Smooth muscle cell (in vitro differentiated cells): Measurements from ENCODE around the gene TMEM178A. TPM values are rescaled to one million over a fixed set of nuclear protein-coding genes. Genes with fewer than 3 reads are reported as not detected.

Experiments
- DNase-seq: peaks from one replicate; lab custom pipeline; 2025; ENCODE audit not compliant: unreplicated experiment; lab: John Stamatoyannopoulos, UW
- H2AFZ ChIP-seq: fragments of 200-600 bp; sonication (generic); 2 replicates; pipeline ENCODE4 v1.6.0; 2016; ENCODE audit warnings: antibody characterized with exemption, low read depth, mild to moderate bottlenecking
- H3F3A ChIP-seq: fragments of 200-600 bp; sonication (generic); 2 replicates; pipeline ENCODE4 v1.6.0; 2017; ENCODE audit warnings: antibody characterized with exemption, low read depth
- H3K27ac ChIP-seq: fragments of 200-600 bp; sonication (generic); 2 replicates; pipeline ENCODE4 v1.5.1; 2016; ENCODE audit warnings: low read depth, mild to moderate bottlenecking
- H3K27me3 ChIP-seq: fragments of 200-600 bp; sonication (generic); 2 replicates; pipeline ENCODE4 v1.6.1; 2016; ENCODE audit warnings: low read depth, mild to moderate bottlenecking
- H3K36me3 ChIP-seq: fragments of 200-600 bp; sonication (generic); 2 replicates; pipeline ENCODE4 v1.5.1; 2016; ENCODE audit warnings: low read depth
- H3K4me1 ChIP-seq: fragments of 200-600 bp; sonication (generic); 2 replicates; pipeline ENCODE4 v1.5.1; 2016; ENCODE audit warnings: low read depth
- H3K4me2 ChIP-seq: fragments of 200-600 bp; sonication (generic); 2 replicates; pipeline ENCODE4 v1.6.0; 2016; ENCODE audit warnings: mild to moderate bottlenecking
- H3K4me3 ChIP-seq: fragments of 200-600 bp; sonication (generic); 2 replicates; pipeline ENCODE4 v1.5.1; 2016; ENCODE audit warnings: mild to moderate bottlenecking
- H3K79me2 ChIP-seq: fragments of 200-600 bp; sonication (generic); 2 replicates; pipeline ENCODE4 v1.6.0; 2016; ENCODE audit warnings: low read depth, mild to moderate bottlenecking
- H3K9ac ChIP-seq: fragments of 200-600 bp; sonication (generic); 2 replicates; pipeline ENCODE4 v1.6.0; 2016; ENCODE audit warnings: low read depth
- H3K9me3 ChIP-seq: fragments of 200-600 bp; sonication (generic); replicated peaks from 2 replicates; pipeline ENCODE4 v1.5.1; 2016; ENCODE audit warnings: low read depth
- H4K20me1 ChIP-seq: fragments of 200-600 bp; sonication (generic); 2 replicates; pipeline ENCODE4 v1.6.0; 2016; ENCODE audit warnings: low read depth
- CTCF ChIP-seq: fragments of 200-600 bp; sonication (generic); IDR thresholded peaks from 2 replicates; pipeline ENCODE4 v1.5.1; 2017; ENCODE audit warnings: borderline replicate concordance, mild to moderate bottlenecking, antibody characterized with exemption; ENCODE audit not compliant: insufficient read depth, poor library complexity, severe bottlenecking
- WGBS: methylation state at CpG from one replicate; pipeline ENCODE4 v1.1.7; 2016; ENCODE audit warnings: low lambda C conversion rate; 5-methylcytosine and 5-hydroxymethylcytosine counted together
- polyA plus RNA-seq: library from polyadenylated mRNA; unstranded; fragments of >200 nt; fragmentation: Nextera tagmentation; extraction: Ambion mirVana; gene quantifications from 2 replicates; pipeline ENCODE4 v1.2.1, GENCODE V29; 2016
- total RNA-seq: library from RNA; depleted of rRNA; stranded (reverse); fragments of >200 nt; gene quantifications from 2 replicates; pipeline ENCODE4 v1.2.3, GENCODE V29; 2014

TMEM178A gene
- total and polyA plus RNA-seq, 2 experiments from 2014 or later = 14.6 to 22.2 TPM

GRCh38 chr2:39720970-39721369, 55.3 kb downstream of the TMEM178A start:
- H3F3A ChIP-seq = no peaks in the 10 kb centered on the region
- H3K4me2 ChIP-seq = no peak overlapping the region
- H3K36me3 ChIP-seq = no peaks in the 10 kb centered on the region
- no peaks in the 10 kb centered on the region for H3K9me3 ChIP-seq
- H3K27ac ChIP-seq = no peak overlapping the region
- no peak overlapping the region for H3K9ac ChIP-seq
- no peaks in the 10 kb centered on the region for H4K20me1 ChIP-seq
- no peak overlapping the region for H3K4me3 ChIP-seq
- no peak overlapping the region for H2AFZ ChIP-seq
- H3K4me1 ChIP-seq = peaks cover 10% of the 10 kb centered on the region
- WGBS = 91% methylated on average over 2 of the region's 2 CpGs
- H3K79me2 ChIP-seq = no peaks in the 10 kb centered on the region
- no peaks in the 10 kb centered on the region for H3K27me3 ChIP-seq
- DNase-seq = no peak
- TF ChIP-seq CTCF = no peak

- Histone ChIP-seq H3K4me2 (peak overlapping the region; percentile 74), H3K4me1 (peaks cover 10% of the 10 kb centered on the region), H3K27ac (peak overlapping the region; percentile 60), H3K9me3 (no peaks in the 10 kb centered on the region), H3K27me3 (no peaks in the 10 kb centered on the region), H3K79me2 (no peaks in the 10 kb centered on the region), H3K36me3 (no peaks in the 10 kb centered on the region), H2AFZ (no peak overlapping the region), H3F3A (no peaks in the 10 kb centered on the region), H3K9ac (no peak overlapping the region), H4K20me1 (no peaks in the 10 kb centered on the region), H3K4me3 (no peak overlapping the region)
- TF ChIP-seq CTCF = no peak
- DNase-seq = no peak
- 78% methylated on average over 2 of the region's 2 CpGs for WGBS
Measured at GRCh38 chr2:39723497-39723896, 57.8 kb downstream of the TMEM178A start.

GRCh38 chr2:39723946-39724827, 58.5 kb downstream of the TMEM178A start:
- TF ChIP-seq CTCF = no peak
- Histone ChIP-seq H4K20me1 (no peaks in the 10 kb centered on the region), H3K4me2 (peak overlapping the region; percentile 74), H3K27ac (peak overlapping the region; percentile 60), H2AFZ (no peak overlapping the region), H3F3A (no peaks in the 10 kb centered on the region), H3K9me3 (no peaks in the 10 kb centered on the region), H3K4me1 (peaks cover 10% of the 10 kb centered on the region), H3K79me2 (no peaks in the 10 kb centered on the region), H3K36me3 (no peaks in the 10 kb centered on the region), H3K4me3 (no peak overlapping the region), H3K9ac (peak overlapping the region; percentile 4), H3K27me3 (no peaks in the 10 kb centered on the region)
- DNase-seq = no peak
- 37% methylated on average over 9 of the region's 9 CpGs for WGBS

- Histone ChIP-seq H3K4me1 (peaks cover 10% of the 10 kb centered on the region), H3K36me3 (no peaks in the 10 kb centered on the region), H3K9ac (peak overlapping the region; percentile 4), H3K4me3 (no peak overlapping the region), H3K9me3 (no peaks in the 10 kb centered on the region), H3F3A (no peaks in the 10 kb centered on the region), H3K4me2 (peak overlapping the region; percentile 74), H3K27me3 (no peaks in the 10 kb centered on the region), H3K27ac (peak overlapping the region; percentile 60), H3K79me2 (no peaks in the 10 kb centered on the region), H4K20me1 (no peaks in the 10 kb centered on the region), H2AFZ (no peak overlapping the region)
- no peak for DNase-seq
- WGBS = 91% methylated on average over 4 of the region's 4 CpGs
- TF ChIP-seq CTCF = no peak
Measured at GRCh38 chr2:39724828-39725144, 59.1 kb downstream of the TMEM178A start.
